Measurements from ENCODE around the gene ATG13. TPM values are rescaled to one million over a fixed set of nuclear protein-coding genes. Genes with fewer than 3 reads are reported as not detected.

Gene ATG13
- total and polyA plus RNA-seq, 2 of the 4 experiments (the other 2 are of a cell fraction) = 43.0 to 49.7 TPM

DNA sequence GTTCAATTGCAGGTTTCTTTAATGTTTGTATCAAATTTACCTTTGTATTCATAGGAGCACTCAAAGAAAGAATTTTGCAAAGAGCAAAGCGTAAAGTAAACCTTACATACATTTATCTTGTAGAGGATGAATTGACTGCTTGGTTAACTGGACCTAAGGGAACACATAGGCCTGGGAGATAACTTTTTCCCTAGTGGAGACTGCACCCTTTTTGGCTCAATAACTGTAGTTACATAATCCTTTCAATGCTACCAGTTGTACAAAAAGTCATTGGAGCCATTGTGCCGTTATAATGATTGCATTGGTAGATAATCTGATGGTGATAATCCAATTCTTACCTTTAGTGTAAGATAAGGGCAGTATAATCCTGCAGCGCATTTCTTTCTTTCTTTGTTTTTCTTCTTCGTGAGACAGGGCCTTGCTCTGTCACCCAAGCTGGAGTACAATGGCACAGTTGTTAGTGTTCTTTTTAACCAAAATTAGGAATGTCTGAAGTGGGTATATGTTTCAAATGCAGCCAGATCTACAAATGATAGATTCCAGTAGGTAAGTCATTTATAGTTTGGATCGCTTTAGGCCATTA, 18.3 kb downstream of the ATG13 start:
- Histone ChIP-seq H3K56ac (ENCODE audit: extremely low read depth, insufficient read depth, low read length) (no peak overlapping the region), H2BK15ac (ENCODE audit: low read depth, low read length) (no peak overlapping the region), H2BK120ac (ENCODE audit: low read depth, low read length) (no peak overlapping the region), H3K27ac (ENCODE audit: insufficient read depth, low read length) (no peak overlapping the region), H3K27me3 (ENCODE audit: control insufficient read depth, insufficient read depth, low read length) (no peaks in the 10 kb centered on the region), H3K23ac (ENCODE audit: low read depth, low read length) (no peak overlapping the region), H2AK5ac (ENCODE audit: low read depth, low read length) (no peak overlapping the region), H2BK20ac (ENCODE audit: low read depth, low read length) (no peak overlapping the region), H2AK9ac (replicated peaks; ENCODE audit: low read depth, low read length, poor library complexity) (no peak overlapping the region), H3K4me1 (ENCODE audit: control insufficient read depth, insufficient read depth, low read length) (peaks cover 2% of the 10 kb centered on the region), H3K9ac (ENCODE audit: low read depth, low read length) (no peak overlapping the region), H3K4me3 (ENCODE audit: insufficient read depth, low read depth, low read length) (no peak overlapping the region), H3K4ac (ENCODE audit: low read depth, low read length) (no peak overlapping the region), H4K5ac (ENCODE audit: low read depth, low read length) (no peak overlapping the region), H3K14ac (replicated peaks; ENCODE audit: low read depth, low read length) (no peak overlapping the region), H3K18ac (ENCODE audit: low read depth, low read length) (no peak overlapping the region), H3K9me3 (ENCODE audit: control insufficient read depth, insufficient read depth, low read length) (no peaks in the 10 kb centered on the region), H4K20me1 (ENCODE audit: insufficient read depth, low read length) (no peaks in the 10 kb centered on the region), H4K8ac (ENCODE audit: low read depth in 2 of 2, low read length in 2 of 2) (no peak overlapping the region), H4K91ac (ENCODE audit: insufficient read depth, low read depth, low read length) (no peak overlapping the region), H2BK5ac (ENCODE audit: low read depth, low read length, poor library complexity, severe bottlenecking) (no peak overlapping the region), H2AFZ (replicated peaks; ENCODE audit: low read length, poor library complexity) (no peak overlapping the region), H3K79me1 (ENCODE audit: low read depth in 1 of 2, low read length in 2 of 2) (peaks cover 17 to 38% of the 10 kb centered on the region in 2 experiments), H3K9me1 (ENCODE audit: insufficient read depth, low read length) (no peaks in the 10 kb centered on the region), H3K36me3 (ENCODE audit: control insufficient read depth, insufficient read depth, low read length) (peaks cover 14% of the 10 kb centered on the region), H3K4me2 (ENCODE audit: low read depth, low read length) (no peak overlapping the region)
- POLR2A ChIA-PET (ENCODE audit: unreplicated experiment) = no interaction called here
- dilution Hi-C loops (cut with HindIII; ENCODE audit: low sequenced_read_pairs, unreplicated experiment) (no loop called here), in situ Hi-C loops (cut with MboI; ENCODE audit: low sequenced_read_pairs) (no loop called here), intact Hi-C loops (cut with micrococcal nuclease) (no loop called here)
- WGBS, 2 experiments (ENCODE audit: extremely low coverage in 2 of 2, insufficient read length in 1 of 2) = no CpG with 5 or more reads among the region's 5 CpGs
- CTCF ChIA-PET = no interaction called here
- TF ChIP-seq BHLHE40 (IDR thresholded peaks at IDR 0.05; ENCODE audit: low read depth, low read length) (no peak), MAFK (IDR thresholded peaks at IDR 0.05; ENCODE audit: low read depth, low read length) (no peak), RCOR1 (IDR thresholded peaks at IDR 0.05; ENCODE audit: insufficient replicate concordance, low read length) (no peak), MXI1 (IDR thresholded peaks at IDR 0.05; ENCODE audit: borderline replicate concordance, low read depth, low read length) (no peak), CTCF (conservative IDR thresholded peaks at IDR 0.05; ENCODE audit: low read depth, low read length) (no peak), SMC3 (IDR thresholded peaks at IDR 0.05; ENCODE audit: low read depth, low read length) (no peak), MAZ (IDR thresholded peaks at IDR 0.05; ENCODE audit: borderline replicate concordance, low read depth, low read length) (no peak), RAD21 (IDR thresholded peaks at IDR 0.05; ENCODE audit: low read length) (no peak), CHD1 (IDR thresholded peaks at IDR 0.05; ENCODE audit: low read depth, low read length) (no peak), FOS (IDR thresholded peaks at IDR 0.05; ENCODE audit: low read depth, low read length) (no peak), CEBPB (IDR thresholded peaks at IDR 0.05; ENCODE audit: low read depth, low read length) (no peak), RFX5 (IDR thresholded peaks at IDR 0.05; ENCODE audit: low read depth, low read length) (no peak), NFE2L2 (IDR thresholded peaks at IDR 0.05; ENCODE audit: low read depth, low read length) (no peak), POLR2A (IDR thresholded peaks at IDR 0.05; ENCODE audit: low read depth, low read length) (no peak), ELK1 (IDR thresholded peaks at IDR 0.05; ENCODE audit: borderline replicate concordance, low read depth, low read length) (no peak)
- TF ChIP-seq, protein P1, sequence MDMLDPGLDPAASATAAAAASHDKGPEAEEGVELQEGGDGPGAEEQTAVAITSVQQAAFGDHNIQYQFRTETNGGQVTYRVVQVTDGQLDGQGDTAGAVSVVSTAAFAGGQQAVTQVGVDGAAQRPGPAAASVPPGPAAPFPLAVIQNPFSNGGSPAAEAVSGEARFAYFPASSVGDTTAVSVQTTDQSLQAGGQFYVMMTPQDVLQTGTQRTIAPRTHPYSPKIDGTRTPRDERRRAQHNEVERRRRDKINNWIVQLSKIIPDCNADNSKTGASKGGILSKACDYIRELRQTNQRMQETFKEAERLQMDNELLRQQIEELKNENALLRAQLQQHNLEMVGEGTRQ (IDR thresholded peaks at IDR 0.05; ENCODE audit: low read depth, low read length) = no peak
- DNase-seq (no peak), ATAC-seq (ENCODE audit: low read depth) (no peak)
- BruUV-seq (replicated peaks) = no TSS peak

Data from IMR-90 (cell line).